ENCODE data around the gene LINGO3. TPM values are rescaled to one million over a fixed set of nuclear protein-coding genes. Genes with fewer than 3 reads are reported as not detected.

LINGO3 gene
- total and polyA plus RNA-seq, 7 experiments from 2014 or later = 0.27 to 12.9 (median 1.3) TPM

DNA sequence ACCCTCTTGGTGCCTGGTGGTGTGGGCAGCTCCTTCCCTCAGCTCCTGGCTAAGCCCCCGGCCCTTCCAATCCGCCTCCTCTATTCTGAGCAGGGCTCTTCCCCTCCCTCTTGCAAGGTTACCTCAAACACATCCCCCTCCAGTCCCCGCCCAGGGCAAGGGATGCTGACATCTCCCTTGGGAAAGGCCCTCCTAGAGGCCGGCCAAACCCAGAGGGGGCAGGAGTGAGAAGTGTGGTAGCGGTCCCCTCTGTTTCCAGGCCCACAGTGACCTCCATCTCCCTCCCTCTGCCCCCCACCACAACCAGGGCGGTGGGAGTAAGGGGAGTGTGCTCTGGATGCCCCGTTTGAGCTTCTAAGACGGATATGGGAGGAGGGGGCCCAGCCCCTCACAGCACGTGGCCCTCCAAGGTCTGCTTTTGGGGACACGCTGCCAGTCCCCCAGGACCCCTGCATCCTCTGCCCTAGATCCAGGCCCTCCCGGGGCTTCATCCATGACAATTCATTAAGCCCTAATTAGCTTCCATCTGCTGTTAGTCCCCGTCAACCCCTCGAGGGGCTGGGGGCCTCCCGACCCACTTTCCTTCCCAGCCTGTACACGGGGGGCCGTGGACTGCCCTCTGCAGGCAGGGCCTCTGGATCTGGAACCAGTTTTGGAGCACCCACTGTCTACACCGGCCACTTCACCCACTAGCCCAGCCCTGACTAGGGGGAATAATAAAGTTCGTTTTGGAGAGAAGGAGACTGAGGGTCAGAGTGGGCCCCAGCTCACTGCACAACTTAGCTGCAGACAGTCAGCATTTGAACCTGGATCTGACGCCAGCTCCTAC, 2.3 kb downstream of the LINGO3 start:
- intact Hi-C loops (cut with micrococcal nuclease) = no loop called here
- no peak for ATAC-seq
- POLR2A ChIA-PET = no interaction called here

GRCh38 chr19:2303211-2303798, 4.6 kb downstream of the LINGO3 start:
- peaks cover 0 to 8% of the 10 kb centered on the region in 2 donors for H3K4me1 ChIP-seq (ENCODE audit: control insufficient read depth in 2 of 2, insufficient read depth in 2 of 2, low read length in 2 of 2)
- DNase-seq = no peak
- peak overlapping the region; percentile 9 to 88 (median 76) for H3K4me3 Mint-ChIP-seq
- peaks cover 8 to 58% (median 25%) of the 10 kb centered on the region in 5 donors for H3K27me3 Mint-ChIP-seq
- H3K36me3 Mint-ChIP-seq = peaks cover 0 to 4% (median 0%) of the 10 kb centered on the region in 5 donors
- no peaks in the 10 kb centered on the region for H3K36me3 ChIP-seq (ENCODE audit: control insufficient read depth in 2 of 3, insufficient read depth in 3 of 3, low read length in 3 of 3)
- ATAC-seq = no peak
- POLR2A ChIA-PET = interaction anchor here (0.6 to 1.7 kb wide), 8 partner anchors 8 to 31 kb away, joined by 4 to 8 read pairs (median 4); partner anchors contain the start of genes LSM7 and SPPL2B
- H3K9me3 ChIP-seq (ENCODE audit: control insufficient read depth in 2 of 3, low read length in 3 of 3) = no peaks in the 10 kb centered on the region
- no peak overlapping the region for H3K4me3 ChIP-seq (ENCODE audit: low read length)
- no peak overlapping the region for H3K27ac ChIP-seq (ENCODE audit: low read depth, low read length)
- peaks cover 6 to 17% (median 11%) of the 10 kb centered on the region in 7 donors for H3K4me1 Mint-ChIP-seq
- intact Hi-C loops (cut with micrococcal nuclease) = no loop called here
- peaks cover 0 to 2% of the 10 kb centered on the region in 2 donors for H3K27me3 ChIP-seq (ENCODE audit: control insufficient read depth in 2 of 2, insufficient read depth in 2 of 2, low read length in 2 of 2)
- H3K9me3 Mint-ChIP-seq = no peaks in the 10 kb centered on the region
- CTCF ChIA-PET = no interaction called here
- peak overlapping the region in 3 of 9 donors; percentile 39 to 73 (median 73) for H3K27ac Mint-ChIP-seq

More for the DNA sequence above, 2.3 kb downstream of the LINGO3 start:
- no peak overlapping the region for H3K4me3 ChIP-seq (ENCODE audit: low read length)
- no peaks in the 10 kb centered on the region for H3K36me3 ChIP-seq (ENCODE audit: control insufficient read depth in 2 of 3, insufficient read depth in 3 of 3, low read length in 3 of 3)
- no peak for DNase-seq
- H3K4me1 Mint-ChIP-seq = peaks cover 7 to 25% (median 15%) of the 10 kb centered on the region in 7 donors
- H3K27ac ChIP-seq (ENCODE audit: low read depth, low read length) = no peak overlapping the region
- no peaks in the 10 kb centered on the region for H3K9me3 ChIP-seq (ENCODE audit: control insufficient read depth in 2 of 3, low read length in 3 of 3)
- peaks cover 0 to 8% of the 10 kb centered on the region in 2 donors for H3K4me1 ChIP-seq (ENCODE audit: control insufficient read depth in 2 of 2, insufficient read depth in 2 of 2, low read length in 2 of 2)
- CTCF ChIA-PET = interaction anchor here (0.6 kb wide), 1 partner anchor 208 kb away, joined by 3 read pairs; no protein-coding TSS in a partner anchor
- H3K27ac Mint-ChIP-seq = peak overlapping the region in 1 of 9 donors; percentile 23
- peaks cover 21 to 80% (median 40%) of the 10 kb centered on the region in 5 donors for H3K27me3 Mint-ChIP-seq
- peaks cover 0 to 9% of the 10 kb centered on the region in 2 donors for H3K27me3 ChIP-seq (ENCODE audit: control insufficient read depth in 2 of 2, insufficient read depth in 2 of 2, low read length in 2 of 2)
- peaks cover 0 to 6% (median 0%) of the 10 kb centered on the region in 5 donors for H3K36me3 Mint-ChIP-seq
- no peak overlapping the region for H3K4me3 Mint-ChIP-seq
- peaks cover 0 to 1% (median 0%) of the 10 kb centered on the region in 11 donors for H3K9me3 Mint-ChIP-seq

DNA sequence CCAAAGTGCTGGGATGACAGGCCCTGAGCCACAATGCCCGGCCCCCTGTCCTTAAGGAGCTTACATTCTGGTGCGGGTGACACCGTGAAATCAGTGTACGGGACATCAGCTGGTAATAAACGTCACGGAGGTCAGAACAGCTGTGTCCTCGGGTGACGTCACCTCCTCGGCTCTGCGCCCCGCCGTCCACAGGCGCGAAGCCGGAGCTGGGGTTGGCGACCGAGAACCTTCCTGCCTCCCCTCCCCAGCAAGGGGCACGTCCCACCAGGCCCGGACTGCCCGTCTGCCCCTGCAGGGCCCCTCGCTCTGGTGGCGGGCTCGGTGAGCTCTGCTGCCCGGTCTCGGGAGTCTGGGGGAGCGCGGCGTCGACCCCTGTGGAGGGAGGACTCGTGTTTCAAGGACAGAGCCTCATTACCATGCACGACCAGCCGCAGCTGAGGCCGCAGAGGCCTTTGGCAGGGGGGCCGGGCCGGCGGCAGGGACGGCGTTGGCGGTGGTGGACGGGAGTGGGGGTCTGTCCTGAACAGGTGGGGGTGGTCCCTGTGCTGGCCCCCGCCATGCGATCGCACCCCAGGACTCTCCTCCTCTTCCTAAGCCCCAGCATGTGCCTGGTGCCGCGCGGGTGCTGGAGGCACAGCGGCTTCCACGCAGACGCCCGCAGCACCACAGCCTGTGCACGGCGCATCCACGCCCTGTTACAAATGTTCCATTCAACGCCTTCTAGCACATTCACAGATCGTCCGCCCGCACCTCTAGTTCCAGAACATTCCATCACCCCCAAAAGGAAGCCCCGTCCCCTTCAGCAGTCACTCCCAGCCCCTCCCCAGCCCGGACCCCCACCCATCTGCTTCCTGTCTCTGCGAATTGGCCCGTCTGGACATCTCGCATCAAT, 5.4 kb downstream of the LINGO3 start:
- peak overlapping the region; percentile 42 to 88 (median 76) for H3K4me3 Mint-ChIP-seq
- DNase-seq = peak in 3 of 9 donors; percentile 22 to 38 (median 31)
- ATAC-seq = peak; percentile 66
- H3K4me3 ChIP-seq (ENCODE audit: low read length) = no peak overlapping the region
- ChIA-PET CTCF (no interaction called here), POLR2A (interaction anchor here (0.7 to 1.7 kb wide), 9 partner anchors 8 to 32 kb away, joined by 4 to 8 read pairs (median 4); partner anchors contain the start of genes LSM7 and SPPL2B)
- H3K27ac ChIP-seq (ENCODE audit: low read depth, low read length) = no peak overlapping the region
- peaks cover 0 to 1% of the 10 kb centered on the region in 2 donors for H3K27me3 ChIP-seq (ENCODE audit: control insufficient read depth in 2 of 2, insufficient read depth in 2 of 2, low read length in 2 of 2)
- intact Hi-C loops (cut with micrococcal nuclease) = no loop called here
- H3K36me3 Mint-ChIP-seq = peaks cover 0 to 4% (median 0%) of the 10 kb centered on the region in 5 donors
- H3K4me1 ChIP-seq (ENCODE audit: control insufficient read depth in 2 of 2, insufficient read depth in 2 of 2, low read length in 2 of 2) = peaks cover 0 to 8% of the 10 kb centered on the region in 2 donors
- no peaks in the 10 kb centered on the region for H3K9me3 ChIP-seq (ENCODE audit: control insufficient read depth in 2 of 3, low read length in 3 of 3)
- peaks cover 8 to 56% (median 23%) of the 10 kb centered on the region in 5 donors for H3K27me3 Mint-ChIP-seq
- H3K27ac Mint-ChIP-seq = peak overlapping the region in 4 of 9 donors; percentile 39 to 73 (median 68)
- H3K9me3 Mint-ChIP-seq = no peaks in the 10 kb centered on the region
- H3K4me1 Mint-ChIP-seq = peaks cover 6 to 17% (median 11%) of the 10 kb centered on the region in 7 donors
- H3K36me3 ChIP-seq (ENCODE audit: control insufficient read depth in 2 of 3, insufficient read depth in 3 of 3, low read length in 3 of 3) = no peaks in the 10 kb centered on the region

DNA sequence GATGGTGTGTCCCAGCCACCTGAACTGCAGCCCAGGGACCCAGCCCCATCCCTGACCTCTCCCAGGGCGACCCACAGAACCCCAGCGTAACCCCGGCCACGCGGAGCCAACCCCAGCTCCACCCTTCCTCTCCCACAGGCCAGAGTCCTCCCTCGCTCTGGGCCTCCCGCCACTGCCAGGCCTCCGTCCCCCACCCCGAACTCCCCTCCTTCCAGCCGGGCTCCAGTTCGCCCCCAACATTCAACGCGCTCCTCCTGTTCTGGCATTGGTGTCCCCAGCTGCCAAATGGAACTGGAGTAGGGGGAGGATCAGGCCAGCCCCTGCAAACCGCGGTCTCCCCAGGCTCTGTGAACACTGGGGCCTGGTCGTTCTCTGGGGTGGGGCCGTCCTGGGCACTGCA, 7.4 kb downstream of the LINGO3 start:
- H3K27ac ChIP-seq (ENCODE audit: low read depth, low read length) = no peak overlapping the region
- DNase-seq = no peak
- H3K9me3 ChIP-seq (ENCODE audit: control insufficient read depth in 2 of 3, low read length in 3 of 3) = no peaks in the 10 kb centered on the region
- intact Hi-C loops (cut with micrococcal nuclease) = no loop called here
- POLR2A ChIA-PET = interaction anchor here (0.7 to 3.8 kb wide), 2 partner anchors 12 to 26 kb away, joined by 4 to 17 read pairs; no protein-coding TSS in a partner anchor
- CTCF ChIA-PET = interaction anchor here (0.6 kb wide), 1 partner anchor 145 kb away, joined by 3 read pairs; no protein-coding TSS in a partner anchor
- Mint-ChIP-seq H3K9me3 (no peaks in the 10 kb centered on the region), H3K4me3 (no peak overlapping the region), H3K4me1 (peaks cover 6 to 16% (median 11%) of the 10 kb centered on the region in 7 donors), H3K27me3 (peaks cover 0 to 39% (median 15%) of the 10 kb centered on the region in 5 donors), H3K27ac (no peak overlapping the region), H3K36me3 (peaks cover 0 to 4% (median 0%) of the 10 kb centered on the region in 5 donors)
- no peak for ATAC-seq
- H3K4me3 ChIP-seq (ENCODE audit: low read length) = no peak overlapping the region
- H3K27me3 ChIP-seq (ENCODE audit: control insufficient read depth in 2 of 2, insufficient read depth in 2 of 2, low read length in 2 of 2) = no peaks in the 10 kb centered on the region
- no peaks in the 10 kb centered on the region for H3K36me3 ChIP-seq (ENCODE audit: control insufficient read depth in 2 of 3, insufficient read depth in 3 of 3, low read length in 3 of 3)
- peaks cover 0 to 8% of the 10 kb centered on the region in 2 donors for H3K4me1 ChIP-seq (ENCODE audit: control insufficient read depth in 2 of 2, insufficient read depth in 2 of 2, low read length in 2 of 2)

DNA sequence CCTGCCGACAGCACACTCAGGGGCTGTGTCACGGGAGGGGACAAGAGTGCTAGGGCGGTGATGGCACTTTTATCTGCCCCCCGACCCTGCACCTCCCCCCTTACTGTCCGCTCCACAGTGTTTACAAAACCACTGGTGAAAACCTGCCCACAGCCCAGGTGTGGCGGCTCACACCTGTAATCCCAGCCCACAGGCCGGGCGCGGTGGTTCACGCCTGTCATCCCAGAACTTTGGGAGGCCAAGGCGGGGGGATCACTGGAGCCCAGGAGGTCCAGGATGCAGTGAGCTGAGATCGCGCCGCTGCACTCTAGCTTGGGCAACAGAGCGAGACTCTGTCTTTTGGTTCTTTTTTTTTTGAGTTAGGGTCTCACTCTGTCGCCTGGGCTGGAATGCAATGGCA, 11.8 kb downstream of the LINGO3 start:
- intact Hi-C loops (cut with micrococcal nuclease) = no loop called here
- Mint-ChIP-seq H3K36me3 (peaks cover 3 to 13% (median 5%) of the 10 kb centered on the region in 5 donors), H3K27ac (peak overlapping the region in 1 of 9 donors; percentile 26), H3K9me3 (no peaks in the 10 kb centered on the region), H3K4me1 (peaks cover 7 to 23% (median 12%) of the 10 kb centered on the region in 7 donors), H3K4me3 (no peak overlapping the region), H3K27me3 (peaks cover 0 to 4% (median 0%) of the 10 kb centered on the region in 5 donors)
- CTCF ChIA-PET = no interaction called here
- H3K9me3 ChIP-seq (ENCODE audit: control insufficient read depth in 2 of 3, low read length in 3 of 3) = no peaks in the 10 kb centered on the region
- peaks cover 1 to 3% of the 10 kb centered on the region in 2 donors for H3K4me1 ChIP-seq (ENCODE audit: control insufficient read depth in 2 of 2, insufficient read depth in 2 of 2, low read length in 2 of 2)
- no peak overlapping the region for H3K4me3 ChIP-seq (ENCODE audit: low read length)
- ATAC-seq = no peak
- no peaks in the 10 kb centered on the region for H3K27me3 ChIP-seq (ENCODE audit: control insufficient read depth in 2 of 2, insufficient read depth in 2 of 2, low read length in 2 of 2)
- peaks cover 0 to 3% (median 0%) of the 10 kb centered on the region in 3 experiments for H3K36me3 ChIP-seq (ENCODE audit: control insufficient read depth in 2 of 3, insufficient read depth in 3 of 3, low read length in 3 of 3)
- POLR2A ChIA-PET = no interaction called here
- DNase-seq = no peak
- H3K27ac ChIP-seq (ENCODE audit: low read depth, low read length) = no peak overlapping the region
